Posterior cingulate gyrus (tissue), 11 donors: ENCODE data around the gene C16orf87.

Experiments used
- DNase-seq, 10 donors: peaks; one replicate each; pipeline versions ENCODE4 v3.0.0 to v3.0.0-alpha.2; 2020 to 2021; ENCODE audit warnings: mixed read lengths in 3 of 10
- intact Hi-C: fragments of 100-400 bp; cut with DNase I; formaldehyde crosslinking; loops from one replicate; pipeline ENCODE4 v1.15.1; 2023

The C16orf87 gene

DNA sequence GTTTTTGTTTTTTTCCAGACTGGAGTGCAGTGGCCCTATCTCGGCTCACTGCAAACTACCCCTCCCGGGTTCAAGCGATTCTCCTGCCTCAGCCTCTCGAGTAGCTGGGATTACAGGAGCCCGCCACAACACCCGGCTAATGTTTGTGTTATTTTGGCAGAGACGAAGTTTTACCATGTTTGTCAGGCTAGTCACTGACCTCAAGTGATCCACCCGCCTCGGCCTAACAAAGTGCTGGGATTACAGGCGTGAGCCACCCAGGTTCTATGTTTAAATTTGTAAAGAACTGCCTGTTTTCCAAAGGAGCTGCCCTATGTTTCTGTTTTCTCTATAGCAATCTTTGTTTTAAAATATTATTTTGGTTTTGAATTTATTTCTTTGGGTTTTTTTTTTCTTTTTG, 13.8 kb upstream of the C16orf87 start:
- intact Hi-C loops: no loop called here
- DNase-seq: no peak

DNA sequence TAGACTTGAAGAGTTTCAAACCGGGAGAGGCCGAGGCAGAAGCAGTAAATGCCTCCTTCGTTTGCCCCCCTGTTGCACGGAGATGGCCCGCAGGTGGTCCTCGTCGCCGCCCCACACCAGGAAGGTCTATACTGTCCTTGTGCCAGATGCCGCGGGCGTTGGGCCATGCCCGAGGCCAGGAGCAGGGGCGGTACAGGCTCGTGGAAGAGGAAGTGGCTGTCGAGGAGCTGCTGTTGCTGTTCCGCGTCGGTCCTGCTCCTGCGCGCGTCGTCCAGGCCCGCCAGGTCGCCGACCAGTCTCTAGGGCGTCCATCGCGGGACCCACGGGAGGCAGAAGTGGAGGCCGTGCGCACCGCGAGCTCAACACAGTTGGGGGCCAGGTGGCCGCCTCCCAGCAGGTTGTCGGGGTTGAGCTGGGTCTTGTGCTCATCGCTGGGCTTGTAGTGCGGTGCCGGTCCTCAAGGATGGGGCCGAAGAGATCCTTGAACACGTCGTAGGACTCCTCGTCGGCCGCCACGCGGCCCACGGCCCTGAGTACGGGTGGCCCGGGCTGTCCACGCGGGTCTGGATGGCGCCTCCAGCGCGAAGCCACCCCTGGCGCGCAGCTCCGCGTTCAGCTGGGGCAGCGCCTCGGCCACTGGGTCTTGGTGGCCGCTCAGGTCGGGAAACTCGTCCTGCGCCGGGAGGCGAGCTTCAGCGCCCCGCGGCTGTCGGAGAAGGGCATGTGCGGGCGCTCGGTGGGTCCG, 13.1 kb upstream of the C16orf87 start:
- intact Hi-C loops: no loop called here
- no peak for DNase-seq

DNA sequence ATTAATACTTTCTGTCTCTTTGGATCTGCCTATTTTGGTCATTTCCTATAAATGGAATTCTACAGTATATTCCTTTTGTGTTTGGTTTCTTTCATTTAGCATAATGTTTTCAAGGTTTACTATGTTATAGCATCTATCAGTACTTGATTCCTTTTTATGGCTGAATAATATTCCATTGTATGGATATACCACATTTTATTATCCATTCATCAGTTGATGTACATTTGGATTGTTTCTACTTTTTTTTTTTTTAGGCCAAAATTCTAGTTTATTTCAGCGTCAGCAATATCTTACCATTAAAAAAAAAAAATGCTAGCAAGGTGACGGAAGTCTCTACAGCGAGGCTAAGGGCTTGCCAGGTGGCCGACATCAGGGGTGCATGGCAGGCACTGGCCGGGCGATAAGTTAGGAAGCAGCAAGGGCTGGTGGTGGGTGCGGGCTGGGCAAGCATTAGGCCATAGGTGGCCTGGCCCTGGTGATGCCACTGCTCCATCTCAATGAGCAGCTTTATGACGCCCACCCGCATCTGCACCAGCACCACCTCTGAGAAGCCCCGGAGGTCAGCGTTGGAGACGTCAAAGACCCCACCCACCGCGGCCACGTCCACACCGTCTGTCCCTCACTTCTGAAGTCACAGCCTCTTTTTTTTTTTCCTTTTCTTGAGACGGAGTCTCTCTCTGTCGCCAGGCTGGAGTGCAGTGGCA, 11.4 kb upstream of the C16orf87 start:
- no peak for DNase-seq
- intact Hi-C loops: no loop called here

DNA sequence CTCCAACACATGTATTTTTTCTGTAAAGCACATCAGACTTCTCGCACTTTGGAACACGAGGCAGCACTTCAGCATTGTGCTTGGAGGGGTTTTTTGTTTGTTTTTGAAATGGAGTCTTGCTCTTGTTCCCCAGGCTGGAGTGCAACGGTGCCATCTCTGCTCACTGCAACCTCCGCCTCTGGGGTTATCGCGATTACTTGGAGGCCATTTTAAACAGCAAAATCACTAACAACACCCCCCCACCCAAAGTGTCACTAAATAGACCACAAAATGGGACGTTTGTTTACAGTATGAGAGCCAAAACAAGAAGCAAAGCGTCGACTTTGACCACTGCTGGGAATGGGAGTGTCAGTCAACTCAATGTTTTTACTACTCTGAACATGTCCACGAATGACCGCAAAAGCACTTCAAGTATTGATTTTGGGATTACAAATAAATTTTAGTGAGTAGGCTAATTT, 9.0 kb upstream of the C16orf87 start:
- DNase-seq: no peak
- intact Hi-C loops: no loop called here

DNA sequence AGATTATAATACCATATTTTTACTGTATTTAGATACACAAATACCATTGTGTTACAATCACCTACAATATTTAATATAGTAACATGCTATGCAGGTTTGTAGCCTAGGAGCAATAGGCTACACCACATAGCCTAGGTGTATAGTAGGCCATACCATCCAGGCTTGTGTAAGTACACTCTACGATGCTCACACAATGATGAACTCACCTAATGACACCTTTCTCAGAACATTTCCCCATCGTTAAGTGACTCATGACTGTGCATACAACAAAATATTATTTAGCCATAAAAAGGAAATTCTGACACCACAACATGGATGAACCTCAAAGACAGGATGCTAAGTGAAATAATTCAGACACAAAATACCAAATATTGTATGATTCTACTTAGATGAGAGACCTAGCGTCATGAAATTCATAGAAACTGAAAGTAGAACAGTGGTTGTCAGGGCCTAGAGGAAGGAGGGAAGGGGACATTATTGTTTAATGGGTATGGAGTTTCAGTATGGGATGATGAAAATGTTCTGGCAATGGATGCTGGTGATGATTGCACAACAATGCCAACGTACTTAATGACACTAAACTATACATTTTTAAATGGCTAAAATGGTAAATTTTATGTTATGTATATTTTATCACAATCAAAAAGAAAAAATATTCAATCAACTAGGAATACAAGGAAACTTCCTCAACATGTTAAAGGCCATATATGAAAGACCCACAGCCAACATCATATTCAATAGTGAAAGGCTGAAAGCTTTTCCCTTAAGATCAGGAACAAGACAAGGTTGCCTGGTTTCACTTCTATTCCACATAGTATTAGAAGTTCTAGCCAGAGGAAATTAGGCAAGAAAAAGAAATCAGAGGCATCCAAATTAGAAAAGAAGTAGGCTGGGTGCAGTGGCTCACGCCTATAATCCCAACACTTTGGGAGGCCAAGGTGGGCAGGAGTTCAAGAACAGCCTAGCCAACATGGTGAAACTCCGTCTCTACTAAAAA, 5.9 kb upstream of the C16orf87 start:
- DNase-seq: no peak
- intact Hi-C loops: no loop called here

DNA sequence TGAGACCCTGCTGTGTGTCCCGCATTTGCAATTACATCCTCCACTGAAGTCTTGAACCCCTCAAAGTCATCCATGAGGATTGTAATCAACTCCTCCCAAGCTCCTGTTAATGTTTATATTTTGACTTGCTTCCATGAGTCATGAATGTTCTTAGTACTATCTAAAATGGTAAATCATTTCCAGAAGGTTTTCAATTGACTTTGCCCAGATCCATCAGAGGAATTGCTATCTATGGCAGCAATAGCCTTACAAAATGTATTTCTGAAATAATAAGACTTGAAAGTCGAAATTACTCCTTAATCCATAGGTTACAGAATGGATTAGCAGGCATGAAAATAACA, 2.5 kb upstream of the C16orf87 start:
- DNase-seq: no peak
- intact Hi-C loops: no loop called here

DNA sequence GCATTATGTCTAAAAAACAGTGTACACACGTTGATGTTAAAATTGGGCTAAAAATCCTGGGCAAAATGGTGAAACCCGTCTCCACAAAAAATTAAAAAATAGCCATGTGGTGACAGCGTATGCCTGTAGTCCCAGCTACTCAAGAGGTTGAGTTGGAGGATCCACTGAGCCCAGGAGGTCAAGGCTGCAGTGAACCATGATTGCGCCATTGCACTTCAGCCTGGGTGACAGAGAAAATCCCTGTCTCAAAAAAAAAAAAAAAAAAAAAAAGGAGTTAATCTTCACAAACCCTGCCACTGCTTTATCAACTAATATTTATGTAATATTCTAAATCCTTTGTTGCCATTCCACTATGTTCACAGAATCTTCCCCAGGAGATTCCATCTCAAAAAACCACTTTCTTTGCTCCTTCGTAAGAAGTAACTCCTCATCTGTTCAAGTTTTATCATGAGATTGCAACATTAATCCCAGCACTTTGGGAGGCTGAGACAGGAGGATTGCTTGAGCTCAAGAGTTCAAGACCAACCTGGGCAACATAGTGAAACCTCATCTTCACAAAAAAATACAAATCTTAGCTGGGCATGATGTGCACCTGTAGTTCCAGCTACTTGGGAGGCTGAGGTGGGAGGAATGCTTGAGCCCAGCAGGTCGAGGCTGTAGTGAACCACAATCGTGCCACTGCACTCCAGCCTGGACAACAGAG, 1.9 kb upstream of the C16orf87 start:
- intact Hi-C loops: no loop called here

DNA sequence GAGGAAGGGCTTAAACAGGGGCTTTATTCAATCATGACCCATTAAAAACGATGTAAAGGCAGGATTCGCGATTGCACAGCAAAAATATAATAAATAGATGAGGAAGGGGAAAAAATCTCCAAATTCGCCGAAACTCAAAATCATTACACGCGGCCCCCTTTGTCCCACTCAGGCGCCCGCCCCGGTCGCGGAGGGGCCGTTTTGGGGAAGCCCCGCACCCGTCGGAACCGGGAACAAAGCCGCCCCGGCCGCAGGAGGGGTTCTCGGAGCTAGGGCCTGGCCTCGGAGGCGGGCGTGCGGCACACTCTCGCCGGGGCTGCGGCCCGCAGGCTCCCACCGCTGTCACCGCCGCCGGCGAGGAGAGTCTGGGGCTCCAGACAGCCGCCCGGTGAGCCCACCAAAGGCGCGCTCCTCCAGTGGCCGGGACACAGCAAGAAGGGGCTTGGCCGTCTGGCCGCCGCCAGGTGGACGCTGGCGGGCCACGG, 521 bp downstream of the C16orf87 start:
- DNase-seq: peak in 6 of 10 donors; percentile 28 to 89 (median 30)
- intact Hi-C loops: loop anchor here (2.0 kb wide), 1 partner anchor 52 kb away; no protein-coding TSS in a partner anchor

More for the DNA sequence above, 1.9 kb upstream of the C16orf87 start:
- DNase-seq: no peak

DNA sequence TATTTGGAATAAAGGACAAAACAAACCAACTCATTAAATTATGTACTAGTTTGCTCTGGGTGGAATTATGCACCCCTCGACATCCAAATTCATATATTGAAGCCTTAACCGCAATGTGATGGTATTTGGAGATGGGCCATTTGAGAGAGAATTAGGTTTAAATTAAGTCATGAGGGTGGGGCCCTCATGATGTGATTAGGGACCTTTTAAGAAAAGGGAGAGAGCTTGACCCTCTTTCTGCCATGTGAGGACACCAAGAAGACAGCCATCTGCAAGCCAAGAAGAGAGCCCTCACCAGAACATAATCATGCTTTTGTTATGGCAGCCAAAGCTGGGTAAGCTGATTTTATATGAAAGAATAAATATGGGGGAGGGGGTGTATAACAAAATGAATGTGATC, 2.0 kb downstream of the C16orf87 start:
- intact Hi-C loops: no loop called here
- no peak for DNase-seq

DNA sequence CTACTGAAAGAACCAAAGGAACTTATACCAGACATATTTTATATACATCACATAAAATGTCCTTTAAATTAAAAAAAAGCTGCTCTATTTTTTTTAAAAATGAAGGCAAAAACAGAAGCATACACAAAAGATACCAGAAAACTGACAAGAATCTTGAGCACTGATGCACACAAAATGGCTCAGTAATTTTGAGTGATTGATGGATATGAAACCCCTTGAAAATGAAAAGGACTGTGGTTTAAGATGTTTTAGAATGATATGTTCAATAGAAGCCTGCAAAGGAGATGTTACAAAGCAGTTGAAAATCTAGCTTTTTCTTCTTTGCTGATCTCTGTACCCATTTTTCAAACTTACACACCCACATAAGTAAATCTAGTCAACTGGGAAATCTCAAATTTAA, 2.7 kb downstream of the C16orf87 start:
- DNase-seq: no peak
- intact Hi-C loops: no loop called here

DNA sequence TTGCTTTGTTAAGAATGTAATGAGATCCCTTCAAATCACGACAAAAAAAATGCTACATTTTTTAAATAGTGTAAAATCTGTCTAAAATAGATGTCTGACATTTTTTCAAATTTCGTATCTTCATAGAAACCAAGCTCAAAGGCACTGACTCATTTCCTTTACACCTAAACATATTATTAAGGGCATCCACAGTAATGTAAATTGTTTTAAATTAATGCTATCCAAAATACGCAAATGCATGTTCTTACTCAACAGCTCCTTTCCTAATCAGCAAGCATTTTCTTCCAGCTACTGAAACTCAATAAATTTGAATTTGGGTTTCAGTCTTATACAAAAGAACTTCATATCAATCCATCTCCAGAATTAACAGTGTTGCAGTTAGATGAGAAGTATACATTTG, 4.3 kb downstream of the C16orf87 start:
- DNase-seq: no peak
- intact Hi-C loops: no loop called here

DNA sequence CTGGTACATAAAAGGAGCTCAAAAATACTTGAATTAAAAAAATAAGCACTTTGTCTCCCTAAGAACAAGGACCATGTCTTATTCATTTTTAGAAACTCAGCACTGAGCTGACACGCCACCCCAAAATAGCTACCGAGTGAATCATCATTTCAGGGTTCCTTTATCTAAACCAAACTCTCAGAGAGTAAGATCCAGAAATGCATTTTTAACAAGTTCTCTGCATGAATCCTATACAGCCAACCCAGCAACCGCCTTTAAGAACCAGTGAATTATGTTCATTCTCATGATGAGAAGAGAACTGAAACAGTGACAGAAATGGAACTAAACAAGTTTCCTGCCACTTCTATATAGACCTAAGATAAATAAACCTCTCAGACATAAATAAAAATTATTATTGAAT, 8.7 kb downstream of the C16orf87 start:
- peak in 1 of 10 donors; percentile 83 for DNase-seq
- intact Hi-C loops: no loop called here

DNA sequence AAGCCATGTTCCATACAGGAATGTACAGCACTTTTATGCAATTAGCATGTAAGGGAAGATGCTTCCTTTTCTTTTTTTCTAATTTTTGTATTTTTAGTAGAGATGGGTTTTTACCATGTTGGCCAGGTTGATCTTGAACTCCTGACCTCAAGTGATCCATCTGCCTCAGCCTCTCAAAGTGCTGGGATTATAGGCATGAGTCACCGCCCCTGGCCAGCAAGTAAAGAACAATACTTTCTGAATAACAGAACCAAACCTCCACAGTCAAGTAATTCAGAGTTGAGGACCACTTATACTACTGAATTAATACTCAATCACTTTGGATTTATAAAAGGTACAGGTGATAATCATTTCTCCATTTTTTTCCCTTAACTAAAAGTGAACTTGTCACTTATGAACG, 13.0 kb downstream of the C16orf87 start:
- intact Hi-C loops: no loop called here
- no peak for DNase-seq

DNA sequence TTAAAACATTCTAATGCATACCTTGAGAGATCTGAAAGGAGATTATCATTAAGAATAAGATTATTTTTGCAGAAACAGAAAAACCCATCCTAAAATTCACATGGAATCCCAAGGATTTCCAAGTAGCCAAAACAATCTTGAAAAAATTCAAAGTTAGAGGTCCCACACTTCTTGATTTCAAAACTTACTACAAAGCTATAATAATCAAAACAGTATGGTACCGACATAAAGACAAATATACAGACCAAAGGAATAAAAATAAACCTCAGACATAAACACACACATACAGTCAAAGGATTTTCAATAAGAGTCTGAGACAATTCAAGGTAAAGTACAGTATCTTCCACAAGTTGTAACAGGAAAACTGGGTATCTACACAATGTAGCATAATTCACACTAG, 16.2 kb downstream of the C16orf87 start:
- no peak for DNase-seq
- intact Hi-C loops: no loop called here

DNA sequence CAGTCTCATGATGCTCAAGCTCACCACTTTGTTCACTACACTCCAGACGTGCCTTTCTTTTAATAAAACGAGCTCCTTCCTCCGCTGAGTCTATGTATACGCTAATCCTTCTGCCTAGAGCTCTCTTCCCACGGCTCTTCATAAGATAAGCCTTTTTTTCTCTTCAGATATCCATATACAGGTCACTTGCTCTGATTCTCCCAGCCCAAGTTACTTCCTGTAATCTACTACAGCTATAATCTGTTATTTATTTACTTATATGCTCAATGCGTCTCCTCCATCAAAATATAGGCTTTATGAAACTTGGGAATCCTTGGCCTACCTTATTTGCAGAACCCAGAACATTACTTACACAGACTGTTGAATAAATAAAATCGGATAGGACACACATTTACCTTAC, 17.4 kb downstream of the C16orf87 start:
- DNase-seq: no peak
- intact Hi-C loops: no loop called here

DNA sequence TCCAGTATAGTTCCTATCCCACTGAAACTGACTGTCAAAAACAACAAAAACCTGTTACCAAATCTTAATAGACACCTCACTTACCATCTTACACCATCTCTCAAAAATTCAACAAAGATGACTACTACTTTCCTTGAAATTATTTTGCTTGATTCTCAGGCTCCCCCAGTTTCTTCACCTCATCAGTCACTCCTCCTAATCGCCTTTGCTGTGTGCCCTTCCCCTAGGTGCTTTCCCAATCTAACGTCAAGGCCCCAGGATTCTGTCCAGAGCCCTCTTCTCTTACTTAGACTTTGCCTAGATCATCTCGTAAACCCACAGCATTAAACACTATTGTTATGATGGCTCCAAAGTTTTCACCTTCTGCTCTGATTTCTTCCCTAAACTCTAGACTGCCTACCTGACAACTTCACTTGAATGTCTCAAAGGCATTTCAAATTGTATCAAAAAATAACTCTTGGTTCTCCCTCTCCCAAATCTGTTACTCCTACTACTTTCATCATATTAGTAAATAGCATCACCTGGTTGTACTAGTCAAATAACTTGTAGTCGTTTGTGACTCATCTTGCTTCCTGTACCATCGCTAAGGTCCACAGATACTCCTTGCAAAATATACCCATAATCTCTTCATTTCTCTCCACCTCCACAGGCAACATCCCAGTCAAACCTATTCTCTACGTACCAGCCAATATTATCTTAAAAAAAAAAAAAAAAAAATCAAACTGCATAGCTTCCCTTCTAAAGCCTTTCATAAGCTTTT, 18.0 kb downstream of the C16orf87 start:
- no peak for DNase-seq
- intact Hi-C loops: no loop called here

DNA sequence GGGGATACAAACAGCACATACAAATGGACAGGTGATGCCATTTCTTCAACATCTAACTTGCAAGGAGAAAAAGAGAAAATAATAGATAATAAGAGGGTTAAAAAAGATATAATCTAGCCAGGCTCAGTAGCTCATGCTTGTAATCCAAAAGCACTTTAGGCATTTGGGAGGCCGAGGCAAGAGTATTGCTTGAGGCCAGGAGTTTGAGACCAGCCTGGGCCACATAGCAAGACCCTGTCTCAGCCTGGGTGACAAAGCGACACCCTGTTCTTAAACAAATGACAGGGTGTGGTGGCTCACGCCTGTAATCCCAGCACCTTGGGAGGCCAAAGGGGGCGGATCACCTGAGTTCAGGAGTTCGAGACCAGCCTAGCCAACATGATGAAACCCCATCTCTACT, 19.3 kb downstream of the C16orf87 start:
- intact Hi-C loops: no loop called here
- no peak for DNase-seq

DNA sequence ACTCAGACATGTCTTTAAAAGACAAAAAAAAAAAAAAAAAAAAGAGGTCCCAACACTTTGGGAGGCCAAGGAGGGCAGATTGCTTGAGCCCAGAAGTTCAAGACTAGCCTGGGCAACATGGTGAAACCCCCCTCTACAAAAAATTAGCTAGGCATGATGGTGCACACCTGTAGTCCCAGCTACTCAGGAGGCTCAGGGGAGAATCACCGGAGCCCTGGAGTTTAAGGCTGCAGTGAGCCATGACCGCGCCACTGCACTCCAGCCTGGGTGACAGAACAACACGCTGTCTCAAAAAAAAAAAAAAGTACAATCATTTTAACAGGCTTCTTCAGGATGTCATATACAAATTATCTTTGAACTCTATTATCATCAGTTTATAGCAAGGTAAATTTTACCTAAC, 22.0 kb downstream of the C16orf87 start:
- intact Hi-C loops: loop anchor here (10.0 kb wide), 1 partner anchor 124 kb away; the partner anchor contains the start of genes ORC6 and VPS35
- no peak for DNase-seq

DNA sequence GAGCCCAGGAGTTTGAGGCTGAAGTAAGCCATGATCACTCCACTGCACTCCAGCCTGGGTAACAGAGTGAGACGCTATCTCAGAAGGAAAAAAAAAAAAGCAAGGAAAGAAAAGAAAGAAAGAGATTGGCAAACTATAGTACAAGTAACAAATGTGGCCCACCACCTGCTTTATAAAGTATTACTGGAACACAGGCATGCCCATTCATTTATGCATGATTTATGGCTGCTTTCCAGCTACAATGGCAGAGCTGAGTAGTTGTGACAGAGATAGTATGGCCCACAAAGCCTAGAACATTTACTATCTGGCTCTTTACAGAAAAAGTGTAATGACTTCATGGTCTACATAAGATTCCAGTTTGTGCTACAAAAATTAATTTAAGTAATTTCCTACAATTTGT, 23.6 kb downstream of the C16orf87 start:
- intact Hi-C loops: loop anchor here (10.0 kb wide), 1 partner anchor 123 kb away; the partner anchor contains the start of genes ORC6 and VPS35
- DNase-seq: no peak
